ENCODE results near the gene PIP5K1C. TPM values are rescaled to one million over a fixed set of nuclear protein-coding genes. Genes with fewer than 3 reads are reported as not detected.
A peak's percentile ranks its signal among the peaks of the same experiment; 100 is the strongest.

Gene PIP5K1C
- total RNA-seq, 1 experiment from 2014 or later = 4.9 TPM

- in situ Hi-C loops (cut with HindIII; ENCODE audit: low pct_unique_long_range_greater_than_20kb, low sequenced_read_pairs) = no loop called here
- no peak for DNase-seq (ENCODE audit: low read depth, low spot score)
Measured at GRCh38 chr19:3644351-3645066, 55.8 kb downstream of the PIP5K1C start.

- in situ Hi-C loops (cut with HindIII; ENCODE audit: low pct_unique_long_range_greater_than_20kb, low sequenced_read_pairs) = no loop called here
- no peak for DNase-seq (ENCODE audit: low read depth, low spot score)
Measured at GRCh38 chr19:3643674-3644313, 56.5 kb downstream of the PIP5K1C start.

- in situ Hi-C loops (cut with HindIII; ENCODE audit: low pct_unique_long_range_greater_than_20kb, low sequenced_read_pairs) = no loop called here
- peak; percentile 16 for DNase-seq (ENCODE audit: low read depth, low spot score)
Measured at GRCh38 chr19:3642987-3643673, 57.1 kb downstream of the PIP5K1C start.

GRCh38 chr19:3642296-3642695 is 58.0 kb downstream of the PIP5K1C start:
- no peak for DNase-seq (ENCODE audit: low read depth, low spot score)
- in situ Hi-C loops (cut with HindIII; ENCODE audit: low pct_unique_long_range_greater_than_20kb, low sequenced_read_pairs) = no loop called here

GRCh38 chr19:3641515-3642269 is 58.6 kb downstream of the PIP5K1C start:
- DNase-seq (ENCODE audit: low read depth, low spot score) = no peak
- in situ Hi-C loops (cut with HindIII; ENCODE audit: low pct_unique_long_range_greater_than_20kb, low sequenced_read_pairs) = no loop called here

- in situ Hi-C loops (cut with HindIII; ENCODE audit: low pct_unique_long_range_greater_than_20kb, low sequenced_read_pairs) = no loop called here
Measured at GRCh38 chr19:3639479-3639878, 60.8 kb downstream of the PIP5K1C start.

GRCh38 chr19:3638208-3639193 is 61.8 kb downstream of the PIP5K1C start:
- in situ Hi-C loops (cut with HindIII; ENCODE audit: low pct_unique_long_range_greater_than_20kb, low sequenced_read_pairs) = no loop called here
- DNase-seq (ENCODE audit: low read depth, low spot score) = no peak

More at GRCh38 chr19:3639479-3639878, 60.8 kb downstream of the PIP5K1C start:
- DNase-seq (ENCODE audit: low read depth, low spot score) = no peak

- in situ Hi-C loops (cut with HindIII; ENCODE audit: low pct_unique_long_range_greater_than_20kb, low sequenced_read_pairs) = no loop called here
- no peak for DNase-seq (ENCODE audit: low read depth, low spot score)
Measured at GRCh38 chr19:3637621-3638020, 62.6 kb downstream of the PIP5K1C start.

GRCh38 chr19:3636962-3637361 is 63.3 kb downstream of the PIP5K1C start:
- no peak for DNase-seq (ENCODE audit: low read depth, low spot score)
- in situ Hi-C loops (cut with HindIII; ENCODE audit: low pct_unique_long_range_greater_than_20kb, low sequenced_read_pairs) = no loop called here

GRCh38 chr19:3636506-3636905 is 63.8 kb downstream of the PIP5K1C start:
- in situ Hi-C loops (cut with HindIII; ENCODE audit: low pct_unique_long_range_greater_than_20kb, low sequenced_read_pairs) = no loop called here
- no peak for DNase-seq (ENCODE audit: low read depth, low spot score)

GRCh38 chr19:3634496-3635045 is 65.7 kb downstream of the PIP5K1C start:
- DNase-seq (ENCODE audit: low read depth, low spot score) = no peak
- in situ Hi-C loops (cut with HindIII; ENCODE audit: low pct_unique_long_range_greater_than_20kb, low sequenced_read_pairs) = no loop called here

GRCh38 chr19:3633559-3633988 is 66.7 kb downstream of the PIP5K1C start:
- in situ Hi-C loops (cut with HindIII; ENCODE audit: low pct_unique_long_range_greater_than_20kb, low sequenced_read_pairs) = no loop called here
- no peak for DNase-seq (ENCODE audit: low read depth, low spot score)

GRCh38 chr19:3632739-3633558 is 67.3 kb downstream of the PIP5K1C start:
- in situ Hi-C loops (cut with HindIII; ENCODE audit: low pct_unique_long_range_greater_than_20kb, low sequenced_read_pairs) = no loop called here
- DNase-seq (ENCODE audit: low read depth, low spot score) = no peak

GRCh38 chr19:3632098-3632497 is 68.2 kb downstream of the PIP5K1C start:
- in situ Hi-C loops (cut with HindIII; ENCODE audit: low pct_unique_long_range_greater_than_20kb, low sequenced_read_pairs) = no loop called here
- DNase-seq (ENCODE audit: low read depth, low spot score) = no peak

- in situ Hi-C loops (cut with HindIII; ENCODE audit: low pct_unique_long_range_greater_than_20kb, low sequenced_read_pairs) = no loop called here
- no peak for DNase-seq (ENCODE audit: low read depth, low spot score)
Measured at GRCh38 chr19:3631053-3631861, 69.0 kb downstream of the PIP5K1C start.

Measured in SK-MEL-5 (cell line).